Esophagus muscularis mucosa (tissue), 4 donors: ENCODE data around the gene JAKMIP1. TPM values are rescaled to one million over a fixed set of nuclear protein-coding genes. Genes with fewer than 3 reads are reported as not detected.

ENCODE experiments used
- DNase-seq: peaks from one replicate; pipeline ENCODE4 v3.0.0-alpha.2; 2017; ENCODE audit errors: extremely low spot score
- H3K27ac ChIP-seq, 4 donors: fragments of 200-600 bp; sonication (generic); replicated peaks in 1 of 4; 1 replicate in 3 of 4; 2 replicates in 1 of 4; pipeline ENCODE4 v1.5.1; 2016 to 2019; ENCODE audit warnings: mild to moderate bottlenecking in 1 of 4
- H3K27me3 ChIP-seq, 4 donors: fragments of 200-600 bp; sonication (generic); one replicate each; pipeline versions ENCODE4 v1.5.1 to v1.6.0; 2016 to 2019
- H3K36me3 ChIP-seq, 4 donors: fragments of 200-600 bp; sonication (generic); one replicate each; pipeline ENCODE4 v1.5.1; 2016 to 2019
- H3K4me1 ChIP-seq, 4 donors: fragments of 200-600 bp; sonication (generic); one replicate each; pipeline ENCODE4 v1.5.1; 2016 to 2019
- H3K4me3 ChIP-seq, 4 donors: fragments of 200-600 bp; sonication (generic); 1 replicate in 2 of 4; 2 replicates in 2 of 4; pipeline ENCODE4 v1.5.1; 2016 to 2019; ENCODE audit warnings: mild to moderate bottlenecking in 4 of 4, moderate library complexity in 1 of 4
- H3K9me3 ChIP-seq, 4 donors: fragments of 200-600 bp; sonication (generic); 1 replicate in 3 of 4; 2 replicates in 1 of 4; pipeline ENCODE4 v1.5.1; 2016 to 2019
- EP300 ChIP-seq: sonication (generic); formaldehyde crosslinking; IDR thresholded peaks from one replicate; pipeline ENCODE4 v1.6.1; 2017; ENCODE audit warnings: antibody characterized with exemption
- POLR2A ChIP-seq: fragments of 450-650 bp; IDR thresholded peaks from one replicate; pipeline ENCODE4 v1.6.1; 2017; ENCODE audit warnings: antibody characterized with exemption, moderate library complexity, mild to moderate bottlenecking, low read depth
- POLR2AphosphoS5 ChIP-seq, 2 donors: sonication (generic); formaldehyde crosslinking; IDR thresholded peaks; one replicate each; pipeline ENCODE4 v1.6.1; 2017; ENCODE audit warnings: antibody characterized with exemption in 2 of 2
- WGBS: methylation state at CpG from one replicate; pipeline ENCODE4 v1.1.5; 2018; 5-methylcytosine and 5-hydroxymethylcytosine counted together
- intact Hi-C: fragments of 100-400 bp; cut with DNase I; formaldehyde crosslinking; loops from one replicate; pipeline ENCODE4 v1.15.1; 2023
- total RNA-seq, 4 donors: library from RNA; depleted of rRNA; stranded (reverse); fragments of >200 nt; gene quantifications; one replicate each; pipeline versions ENCODE4 v1.1.0 to v1.2.1, GENCODE V29; 2016
- TF ChIP-seq, protein P1 (sequence below), 3 experiments: fragments of 200-600 bp in 2 of 3; fragments of 450-650 bp in 1 of 3; sonication (generic) in 2 of 3; IDR thresholded peaks; one replicate each; pipeline ENCODE4 v1.5.1; 2017 to 2019; ENCODE audit warnings: antibody characterized with exemption in 3 of 3, mild to moderate bottlenecking in 2 of 3, moderate library complexity in 1 of 3

JAKMIP1 gene
- total RNA-seq, 4 donors from 2014 or later: 0.57 to 2.8 (median 0.91) TPM

DNA sequence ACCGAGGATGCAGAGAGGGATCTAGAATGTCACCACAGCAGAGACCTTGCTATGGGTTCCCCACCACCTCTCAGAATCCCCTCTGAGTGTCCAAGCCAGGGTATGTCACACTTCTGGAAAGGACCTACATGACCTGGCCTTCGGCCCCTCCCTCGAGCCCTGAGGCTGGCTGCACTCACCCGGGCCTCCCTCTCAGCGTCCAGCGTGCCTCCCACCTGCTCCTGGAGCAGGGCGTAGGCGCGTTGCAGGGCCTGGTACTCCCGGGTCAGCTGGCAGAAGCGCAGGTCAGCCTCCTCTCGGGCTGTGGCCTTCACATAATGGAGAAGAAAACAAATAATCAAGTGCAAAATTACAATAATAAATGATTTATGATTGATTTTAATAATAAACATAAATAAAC is 138.2 kb downstream of the JAKMIP1 start:
- TF ChIP-seq POLR2AphosphoS5 (IDR thresholded peaks at IDR 0.05) (no peak), POLR2A (no peak), EP300 (no peak)
- TF ChIP-seq, protein P1, sequence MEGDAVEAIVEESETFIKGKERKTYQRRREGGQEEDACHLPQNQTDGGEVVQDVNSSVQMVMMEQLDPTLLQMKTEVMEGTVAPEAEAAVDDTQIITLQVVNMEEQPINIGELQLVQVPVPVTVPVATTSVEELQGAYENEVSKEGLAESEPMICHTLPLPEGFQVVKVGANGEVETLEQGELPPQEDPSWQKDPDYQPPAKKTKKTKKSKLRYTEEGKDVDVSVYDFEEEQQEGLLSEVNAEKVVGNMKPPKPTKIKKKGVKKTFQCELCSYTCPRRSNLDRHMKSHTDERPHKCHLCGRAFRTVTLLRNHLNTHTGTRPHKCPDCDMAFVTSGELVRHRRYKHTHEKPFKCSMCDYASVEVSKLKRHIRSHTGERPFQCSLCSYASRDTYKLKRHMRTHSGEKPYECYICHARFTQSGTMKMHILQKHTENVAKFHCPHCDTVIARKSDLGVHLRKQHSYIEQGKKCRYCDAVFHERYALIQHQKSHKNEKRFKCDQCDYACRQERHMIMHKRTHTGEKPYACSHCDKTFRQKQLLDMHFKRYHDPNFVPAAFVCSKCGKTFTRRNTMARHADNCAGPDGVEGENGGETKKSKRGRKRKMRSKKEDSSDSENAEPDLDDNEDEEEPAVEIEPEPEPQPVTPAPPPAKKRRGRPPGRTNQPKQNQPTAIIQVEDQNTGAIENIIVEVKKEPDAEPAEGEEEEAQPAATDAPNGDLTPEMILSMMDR (IDR thresholded peaks at IDR 0.05): no peak
- intact Hi-C loops: no loop called here
- H3K4me1 ChIP-seq: no peaks in the 10 kb centered on the region
- H3K27me3 ChIP-seq: peaks cover 0 to 8% (median 0%) of the 10 kb centered on the region in 4 donors
- no peak for DNase-seq
- H3K36me3 ChIP-seq: no peaks in the 10 kb centered on the region
- no peak overlapping the region for H3K4me3 ChIP-seq
- H3K27ac ChIP-seq: no peak overlapping the region
- WGBS: 90% methylated on average over 12 of the region's 12 CpGs
- H3K9me3 ChIP-seq: peaks cover 0 to 39% (median 38%) of the 10 kb centered on the region in 4 donors

DNA sequence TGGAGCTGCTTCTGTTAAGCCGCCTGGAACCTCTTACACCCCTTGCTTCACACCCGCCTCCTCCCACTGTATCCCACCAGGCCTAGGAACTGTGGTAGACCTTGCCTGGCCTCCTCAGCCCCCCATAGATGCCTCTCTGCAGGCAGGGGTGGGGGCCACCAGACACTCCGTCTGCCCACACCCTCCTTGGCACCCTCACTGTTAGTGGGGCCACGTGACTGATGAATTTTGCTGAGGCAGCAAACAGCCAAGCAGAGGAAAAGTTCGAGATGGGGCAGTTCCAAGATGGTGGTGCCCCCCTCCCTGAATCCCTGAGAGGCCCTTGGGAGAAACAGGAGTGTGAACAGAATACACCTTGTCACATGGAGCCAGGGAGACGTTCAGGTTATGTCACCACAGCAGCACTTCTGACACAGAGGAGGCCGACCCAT is 141.0 kb downstream of the JAKMIP1 start:
- WGBS: 96% methylated on average over 5 of the region's 7 CpGs
- Histone ChIP-seq H3K27me3 (peaks cover 0 to 7% (median 0%) of the 10 kb centered on the region in 4 donors), H3K4me3 (no peak overlapping the region), H3K9me3 (peaks cover 0 to 47% (median 42%) of the 10 kb centered on the region in 4 donors), H3K36me3 (no peaks in the 10 kb centered on the region), H3K27ac (no peak overlapping the region), H3K4me1 (no peaks in the 10 kb centered on the region)
- DNase-seq: no peak
- no peak for TF ChIP-seq POLR2AphosphoS5 (IDR thresholded peaks at IDR 0.05)
- TF ChIP-seq EP300: no peak
- TF ChIP-seq, protein P1 (IDR thresholded peaks at IDR 0.05): no peak
- no peak for TF ChIP-seq POLR2A
- intact Hi-C loops: no loop called here

DNA sequence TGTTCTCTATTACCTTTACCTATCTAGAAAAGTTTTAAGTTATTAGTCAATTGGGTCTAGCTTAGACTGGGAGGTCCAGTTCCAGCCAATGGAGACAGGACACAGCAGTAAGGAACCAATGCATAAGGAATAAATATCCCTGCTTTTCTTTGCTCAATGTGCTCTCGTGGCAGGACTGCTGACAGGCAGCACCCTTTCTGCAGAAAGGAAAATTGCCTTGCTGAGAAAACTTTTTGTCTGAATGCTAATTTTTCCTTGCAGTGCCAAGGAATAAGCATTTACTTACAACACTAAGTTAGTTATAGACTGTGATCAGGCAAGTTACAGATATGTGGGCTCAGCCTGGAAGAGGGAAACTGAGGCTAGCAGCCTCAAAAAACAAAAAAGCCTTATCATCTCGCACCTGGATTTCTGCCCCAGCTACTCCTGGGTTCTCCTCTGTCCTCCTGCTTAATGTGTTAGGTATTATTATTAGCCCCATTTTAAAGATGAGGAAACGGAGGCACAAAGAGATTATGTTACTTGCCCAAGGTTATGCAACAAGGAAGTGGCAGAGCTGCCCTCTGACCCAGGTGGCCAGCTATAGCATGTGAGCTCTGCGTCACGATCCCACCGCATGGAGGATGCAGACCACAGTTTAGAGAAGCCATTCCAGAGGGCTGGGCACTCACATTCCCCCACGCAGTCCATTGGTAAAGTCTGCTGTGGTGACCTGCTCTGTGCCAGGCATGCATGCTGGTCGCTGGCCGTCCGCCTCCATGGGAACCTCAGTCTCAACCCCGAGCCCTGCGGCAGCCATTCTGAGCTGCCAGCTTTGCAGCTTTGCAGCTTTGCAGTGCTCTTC is 141.6 kb downstream of the JAKMIP1 start:
- WGBS: 91% methylated on average over 12 of the region's 12 CpGs

DNA sequence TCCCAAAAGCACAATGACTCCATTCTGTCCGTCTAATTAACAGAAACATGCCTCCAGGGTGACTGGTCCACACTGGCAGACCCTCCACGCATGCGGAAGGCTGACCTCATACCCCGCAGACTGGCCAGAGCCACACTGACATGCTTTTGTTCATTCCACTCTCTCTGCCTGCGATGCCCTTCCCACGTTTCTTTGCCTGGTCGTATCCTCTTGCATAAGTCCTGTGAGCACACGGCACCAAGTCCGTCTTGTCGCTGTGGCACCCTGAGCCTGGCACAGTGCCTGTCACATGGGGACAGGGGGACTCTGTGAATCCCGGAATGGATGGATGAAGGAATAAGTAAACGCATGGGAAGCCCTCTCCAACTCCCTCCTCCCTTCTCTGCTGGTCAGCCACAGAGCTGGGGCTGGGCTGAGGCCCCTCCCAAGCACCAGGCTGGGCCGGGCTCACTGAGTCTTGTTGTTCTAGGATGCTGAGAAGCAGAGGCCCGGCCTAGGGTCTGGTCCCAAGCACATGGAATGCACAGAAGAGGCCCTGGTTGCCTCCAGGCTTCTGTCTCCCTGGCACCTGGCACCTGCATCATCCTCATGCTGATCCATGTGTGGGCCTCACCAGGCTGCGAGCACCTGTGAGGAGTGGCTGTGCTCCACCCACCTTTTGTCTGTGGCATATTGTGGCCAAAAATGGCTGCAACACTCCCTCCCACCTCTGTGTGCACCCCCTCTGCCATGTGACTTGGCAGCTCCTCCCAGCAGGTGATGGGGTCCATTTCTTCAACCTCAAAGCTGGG is 143.2 kb downstream of the JAKMIP1 start:
- Histone ChIP-seq H3K4me3 (no peak overlapping the region), H3K36me3 (no peaks in the 10 kb centered on the region), H3K27me3 (peaks cover 0 to 8% (median 0%) of the 10 kb centered on the region in 4 donors), H3K27ac (no peak overlapping the region), H3K9me3 (peaks cover 0 to 47% (median 42%) of the 10 kb centered on the region in 4 donors), H3K4me1 (no peaks in the 10 kb centered on the region)
- no peak for DNase-seq
- 85% methylated on average over 13 of the region's 15 CpGs for WGBS
- intact Hi-C loops: no loop called here
- no peak for TF ChIP-seq POLR2A
- no peak for TF ChIP-seq POLR2AphosphoS5 (IDR thresholded peaks at IDR 0.05)
- TF ChIP-seq EP300: no peak
- TF ChIP-seq, protein P1 (IDR thresholded peaks at IDR 0.05): no peak

More for the DNA sequence above, 141.6 kb downstream of the JAKMIP1 start:
- Histone ChIP-seq H3K27me3 (peaks cover 0 to 8% (median 0%) of the 10 kb centered on the region in 4 donors), H3K36me3 (no peaks in the 10 kb centered on the region), H3K9me3 (peaks cover 0 to 47% (median 42%) of the 10 kb centered on the region in 4 donors), H3K4me1 (no peaks in the 10 kb centered on the region), H3K4me3 (no peak overlapping the region), H3K27ac (no peak overlapping the region)
- DNase-seq: no peak
- intact Hi-C loops: no loop called here
- no peak for TF ChIP-seq POLR2AphosphoS5 (IDR thresholded peaks at IDR 0.05)

DNA sequence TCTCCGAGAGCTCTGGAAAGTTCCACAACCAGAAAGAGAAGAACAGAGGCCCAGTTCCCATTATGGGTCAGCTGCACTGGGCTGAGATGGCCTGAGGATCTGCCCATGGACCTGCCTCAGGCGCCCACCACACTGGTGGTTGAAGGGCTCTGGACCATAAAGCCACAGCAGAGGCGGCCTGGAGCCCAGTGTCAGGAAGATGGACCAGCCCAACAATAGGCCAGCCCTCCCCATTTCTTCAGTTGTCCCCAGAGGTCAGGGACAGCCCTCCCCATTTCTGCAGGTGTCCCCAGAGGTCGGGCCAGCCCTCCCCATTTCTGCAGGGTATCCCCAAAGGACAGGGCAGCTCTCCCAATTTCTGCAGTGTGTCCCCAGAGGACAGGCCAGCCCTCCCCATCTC is 144.9 kb downstream of the JAKMIP1 start:
- WGBS: 84% methylated on average over 4 of the region's 4 CpGs

More for the DNA sequence above, 144.9 kb downstream of the JAKMIP1 start:
- DNase-seq: no peak
- Histone ChIP-seq H3K4me1 (no peaks in the 10 kb centered on the region), H3K4me3 (no peak overlapping the region), H3K36me3 (no peaks in the 10 kb centered on the region), H3K9me3 (peaks cover 0 to 42% (median 36%) of the 10 kb centered on the region in 4 donors), H3K27ac (no peak overlapping the region), H3K27me3 (peaks cover 0 to 8% (median 0%) of the 10 kb centered on the region in 4 donors)
- intact Hi-C loops: no loop called here
- TF ChIP-seq EP300 (no peak), POLR2AphosphoS5 (IDR thresholded peaks at IDR 0.05) (no peak), POLR2A (no peak)
- TF ChIP-seq, protein P1 (IDR thresholded peaks at IDR 0.05): no peak
